SH-SY5Y (cell line): ENCODE results near the gene IZUMO1.

Experiments used
- GATA2 ChIP-seq: IDR thresholded peaks from 2 replicates; pipeline ENCODE4 v1.6.1; 2011; ENCODE audit warnings: mild to moderate bottlenecking, low read depth, low read length
- GATA3 ChIP-seq: IDR thresholded peaks from 2 replicates; pipeline ENCODE4 v1.6.1; 2011; ENCODE audit warnings: low read depth, mild to moderate bottlenecking, low read length, moderate library complexity

GRCh38 chr19:48695743-48696352, 50.9 kb downstream of the IZUMO1 start, which contains the start of gene FUT2:
- no peak for TF ChIP-seq GATA3
- TF ChIP-seq GATA2: no peak
